Pancreas (tissue), 10 donors: Measurements from ENCODE around the gene ZNF385B. TPM values are rescaled to one million over a fixed set of nuclear protein-coding genes. Genes with fewer than 3 reads are reported as not detected.

Experiments
- ATAC-seq, 4 donors: fragments of 200-7000 bp; cut with Tn5 transposase; one replicate each; pipeline versions ENCODE4 v1.8.0 to v1.9.1; 2020; ENCODE audit warnings: mild to moderate bottlenecking in 4 of 4, moderate library complexity in 4 of 4
- DNase-seq, 6 donors: peaks; one replicate each; pipeline ENCODE4 v3.0.0-alpha.2; 2020
- FAIRE-seq: peaks from 2 replicates; lab custom pipeline; 2012; peaks lifted over from hg19 to GRCh38; lab: Jason Lieb, UNC
- H3K27ac ChIP-seq, 4 donors: fragments of 200-600 bp; sonication (generic); 1 replicate in 3 of 4; 2 replicates in 1 of 4; pipeline versions ENCODE4 v1.5.0 to v1.8.0; 2020
- H3K27me3 ChIP-seq, 4 donors: fragments of 200-600 bp; one replicate each; pipeline ENCODE4 v1.8.0; 2021
- H3K36me3 ChIP-seq, 3 donors: fragments of 200-600 bp; sonication (generic) in 1 of 3; one replicate each; pipeline versions ENCODE4 v1.5.0 to v1.8.0; 2020 to 2021
- H3K4me1 ChIP-seq, 3 donors: fragments of 200-600 bp; one replicate each; pipeline ENCODE4 v1.8.0; 2021
- H3K4me3 ChIP-seq, 4 donors: fragments of 200-600 bp; sonication (generic) in 2 of 4; one replicate each; pipeline versions ENCODE4 v1.5.0 to v1.8.0; 2020 to 2021
- H3K9me3 ChIP-seq, 4 donors: fragments of 200-600 bp; one replicate each; pipeline ENCODE4 v1.8.0; 2021
- CTCF ChIP-seq, 4 donors: fragments of 200-600 bp; sonication (generic) in 3 of 4; IDR thresholded peaks; one replicate each; pipeline versions ENCODE4 v1.5.0 to v1.8.0; 2021; ENCODE audit warnings: antibody characterized with exemption in 4 of 4
- WGBS, 2 donors: extraction: QIAGEN DNeasy Blood & Tissue Kit; methylation state at CpG; one replicate each; pipeline ENCODE4 v1.1.7; 2013; 5-methylcytosine and 5-hydroxymethylcytosine counted together
- intact Hi-C, 3 donors: fragments of 100-400 bp; cut with DNase I; formaldehyde crosslinking; loops; one replicate each; pipeline versions ENCODE4 v1.11.1 to v1.14.2; 2022
- polyA plus RNA-seq, 2 donors: library from polyadenylated mRNA; stranded (reverse); fragments of 200-250 nt; gene quantifications; one replicate each; pipeline ENCODE4 v1.2.3, GENCODE V29; 2013
- total RNA-seq, 6 donors: library from RNA; stranded (reverse); fragmentation: NEBNext Ultra II Directional in 4 of 6; extraction: Animal tissue kit (Norgen Biotek cat#: 25700) in 4 of 6; gene quantifications; one replicate each; pipeline versions ENCODE4 v1.2.1 to v1.2.4, GENCODE V29; 2021 to 2023
- donor health status: healthy with polysubstance abuse.
- donor health status: DM: no; HTN: no; CAD: no; lungs with moderate emphysema.
- donor health status: DM: no; HTN: no; CAD: no.
- donor health status: control.
- donor health status: control.
- donor health status: Bipolar disorder and iron deficiency.
- donor health status: DM: yes; HTN: yes; CAD: no.
- donor health status: DM: no; HTN: no; CAD: no.
- donor health status: DM: no; HTN: no; CAD: no.
- donor health status: DM: yes; HTN: yes; CAD: no.

ZNF385B gene
- total and polyA plus RNA-seq, 8 donors, result 0.19 to 0.61 (median 0.37) TPM; not detected in 1

GRCh38 chr2:179622112-179622511 is 239.3 kb downstream of the ZNF385B start:
- Histone ChIP-seq H3K27ac (no peak overlapping the region), H3K27me3 (no peaks in the 10 kb centered on the region), H3K4me3 (no peak overlapping the region), H3K4me1 (no peaks in the 10 kb centered on the region), H3K36me3 (no peaks in the 10 kb centered on the region), H3K9me3 (no peaks in the 10 kb centered on the region)
- no peak for DNase-seq
- intact Hi-C loops, result no loop called here
- 53 to 68% methylated on average over 1 of the region's 1 CpG for WGBS, 2 donors
- no peak for TF ChIP-seq CTCF (IDR thresholded peaks at IDR 0.05)
- FAIRE-seq, result no peak
- ATAC-seq, result peak in 1 of 4 donors; percentile 56

GRCh38 chr2:179619947-179620467 is 241.4 kb downstream of the ZNF385B start:
- FAIRE-seq (no peak), DNase-seq (no peak), ATAC-seq (no peak)
- H3K9me3 ChIP-seq, result no peaks in the 10 kb centered on the region
- no peaks in the 10 kb centered on the region for H3K4me1 ChIP-seq
- intact Hi-C loops, result no loop called here
- H3K27me3 ChIP-seq, result no peaks in the 10 kb centered on the region
- H3K27ac ChIP-seq, result no peak overlapping the region
- H3K36me3 ChIP-seq, result no peaks in the 10 kb centered on the region
- TF ChIP-seq CTCF (IDR thresholded peaks at IDR 0.05), result no peak
- 88 to 89% methylated on average over 1 of the region's 1 CpG for WGBS, 2 donors
- no peak overlapping the region for H3K4me3 ChIP-seq

- no peaks in the 10 kb centered on the region for H3K36me3 ChIP-seq
- H3K4me3 ChIP-seq, result no peak overlapping the region
- peaks cover 0 to 7% (median 0%) of the 10 kb centered on the region in 3 donors for H3K4me1 ChIP-seq
- ATAC-seq, result no peak
- FAIRE-seq, result no peak
- intact Hi-C loops, result no loop called here
- H3K27ac ChIP-seq, result no peak overlapping the region
- no peaks in the 10 kb centered on the region for H3K9me3 ChIP-seq
- DNase-seq, result no peak
- no peak for TF ChIP-seq CTCF (IDR thresholded peaks at IDR 0.05)
- 78 to 91% methylated on average over 3 of the region's 3 CpGs for WGBS, 2 donors
- H3K27me3 ChIP-seq, result no peaks in the 10 kb centered on the region
Observed at GRCh38 chr2:179614121-179614520, 247.3 kb downstream of the ZNF385B start.

GRCh38 chr2:179613701-179614100 is 247.7 kb downstream of the ZNF385B start:
- FAIRE-seq, result no peak
- DNase-seq, result no peak
- H3K27ac ChIP-seq, result no peak overlapping the region
- no peak for TF ChIP-seq CTCF (IDR thresholded peaks at IDR 0.05)
- 80 to 95% methylated on average over 4 of the region's 4 CpGs for WGBS, 2 donors
- no peaks in the 10 kb centered on the region for H3K36me3 ChIP-seq
- H3K4me1 ChIP-seq, result peaks cover 0 to 7% (median 0%) of the 10 kb centered on the region in 3 donors
- H3K9me3 ChIP-seq, result no peaks in the 10 kb centered on the region
- H3K4me3 ChIP-seq, result no peak overlapping the region
- peak in 1 of 4 donors; percentile 60 for ATAC-seq
- intact Hi-C loops, result no loop called here
- no peaks in the 10 kb centered on the region for H3K27me3 ChIP-seq

GRCh38 chr2:179613299-179613651 is 248.1 kb downstream of the ZNF385B start:
- Histone ChIP-seq H3K9me3 (no peaks in the 10 kb centered on the region), H3K27ac (no peak overlapping the region), H3K4me3 (no peak overlapping the region), H3K27me3 (no peaks in the 10 kb centered on the region), H3K36me3 (no peaks in the 10 kb centered on the region), H3K4me1 (peaks cover 0 to 7% (median 0%) of the 10 kb centered on the region in 3 donors)
- ATAC-seq (no peak), FAIRE-seq (no peak), DNase-seq (no peak)
- TF ChIP-seq CTCF (IDR thresholded peaks at IDR 0.05), result no peak
- WGBS, 2 donors, result 93 to 98% methylated on average over 2 of the region's 2 CpGs
- intact Hi-C loops, result no loop called here
